ENCODE results near the gene CHPT1.
"Not testable (repeated sequence)": the region's sequence is repeated elsewhere in the genome, so short reads cannot be mapped to it uniquely, and the experiment has no call there.

CHPT1 gene

DNA sequence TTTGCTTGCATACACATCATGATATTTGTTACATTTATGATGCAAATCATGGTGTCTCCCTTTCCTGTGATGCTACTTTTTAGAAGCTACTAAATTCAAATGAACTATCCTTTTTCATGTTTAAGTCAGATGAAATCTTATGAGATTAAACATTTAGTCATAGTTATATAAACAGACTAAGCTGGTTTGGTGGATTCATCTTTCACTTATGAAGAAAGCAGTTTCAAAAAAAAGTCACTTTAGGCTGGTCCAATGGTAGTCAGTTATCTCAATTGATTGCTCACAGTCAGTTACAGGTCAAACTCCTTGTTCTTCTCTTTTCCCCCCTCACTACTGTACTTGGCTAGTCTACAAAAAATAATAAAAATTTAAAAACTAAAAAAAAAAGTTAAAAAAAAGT is 22.1 kb downstream of the CHPT1 start:
- no peak for DNase-seq

DNA sequence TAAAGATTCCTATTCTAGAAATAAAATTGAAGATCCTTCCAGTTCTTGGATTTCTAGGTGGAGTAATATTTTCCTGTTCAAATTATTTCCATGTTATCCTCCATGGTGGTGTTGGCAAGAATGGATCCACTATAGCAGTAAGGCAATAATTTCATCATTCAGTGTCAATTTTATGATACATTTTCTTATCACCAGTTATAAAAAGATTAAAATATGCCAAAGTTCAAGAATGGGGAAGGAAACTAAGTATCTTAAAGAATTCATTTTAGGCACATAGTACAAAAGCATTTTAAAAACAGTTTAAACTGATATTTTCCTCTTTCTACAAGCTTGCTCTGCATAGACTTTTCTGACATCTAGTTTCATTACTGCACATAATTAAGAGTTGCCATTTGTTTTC is 22.7 kb downstream of the CHPT1 start:
- DNase-seq: no peak

DNA sequence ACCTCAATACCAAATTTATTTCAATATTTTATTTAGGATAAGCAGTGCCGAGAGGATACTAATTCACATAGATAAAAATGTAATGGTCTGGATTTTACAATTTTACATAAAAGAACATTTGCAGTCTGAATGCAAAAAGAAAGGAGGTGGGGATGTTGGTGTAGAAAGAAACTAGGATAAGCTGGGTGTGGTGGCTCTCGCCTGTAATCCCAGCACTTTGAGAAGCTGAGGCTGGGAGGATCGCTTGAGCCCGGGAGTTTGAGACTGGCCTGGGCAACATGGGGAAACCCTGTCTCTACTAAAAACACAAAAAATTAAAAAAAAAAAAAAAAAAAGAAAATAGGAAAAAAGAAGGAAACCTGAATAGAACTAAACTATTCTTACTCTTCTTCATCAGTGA is 25.0 kb downstream of the CHPT1 start:
- no peak for DNase-seq

DNA sequence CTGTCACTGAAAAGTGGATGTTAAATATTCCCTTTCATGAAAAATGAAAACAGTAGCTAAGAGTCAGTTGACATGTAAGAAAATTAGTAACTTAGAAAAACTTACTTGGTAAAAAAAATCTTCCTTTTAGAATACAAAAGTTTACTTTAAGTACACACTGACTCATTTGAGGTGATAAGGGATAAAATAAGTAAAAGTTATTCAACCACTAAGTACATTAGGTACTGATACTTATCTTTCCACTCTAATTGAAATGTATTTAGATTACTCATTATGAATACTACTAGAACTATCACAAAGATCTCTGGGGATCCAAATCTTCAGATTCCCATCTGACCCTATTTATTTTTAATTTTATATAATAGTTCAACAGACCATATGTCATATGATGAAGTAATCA is 29.7 kb downstream of the CHPT1 start:
- DNase-seq: no peak

DNA sequence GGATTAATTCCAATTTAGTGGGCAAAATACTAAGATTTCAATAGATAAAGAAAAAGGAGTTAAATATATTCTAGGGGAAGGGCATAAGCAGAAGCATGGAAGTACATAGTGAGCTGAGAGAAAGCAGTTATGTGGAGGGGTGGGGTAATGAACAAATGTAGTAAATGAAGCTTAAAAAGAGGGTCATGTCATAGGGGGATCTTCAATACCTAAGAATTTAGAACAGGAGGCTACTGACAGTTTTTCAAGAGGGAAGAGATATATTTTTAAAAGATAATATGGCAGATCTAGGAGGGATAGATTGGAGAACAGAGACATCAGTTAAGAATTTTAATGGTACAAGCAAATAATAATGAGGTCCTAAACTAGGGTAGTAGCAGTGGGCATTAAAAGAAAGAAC is 32.4 kb downstream of the CHPT1 start:
- DNase-seq: no peak

DNA sequence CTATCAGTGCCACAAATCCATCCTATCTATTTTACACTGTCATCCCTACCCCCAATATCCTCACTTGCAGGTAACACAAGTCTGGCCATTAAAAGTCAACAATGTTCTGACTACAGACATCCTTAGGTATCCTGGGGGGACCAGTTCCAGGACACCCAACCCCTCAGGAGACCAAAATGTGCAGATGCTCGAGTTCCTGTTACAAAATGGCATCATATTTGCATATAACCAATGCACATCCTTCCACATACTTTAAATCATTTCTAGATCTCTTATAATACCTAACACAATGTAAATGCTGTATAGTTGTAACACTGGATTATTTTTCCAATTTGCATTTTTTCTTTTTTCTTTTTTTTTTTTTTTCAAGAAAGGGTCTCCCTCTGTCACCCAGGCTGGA is 34.9 kb downstream of the CHPT1 start:
- DNase-seq: no peak

DNA sequence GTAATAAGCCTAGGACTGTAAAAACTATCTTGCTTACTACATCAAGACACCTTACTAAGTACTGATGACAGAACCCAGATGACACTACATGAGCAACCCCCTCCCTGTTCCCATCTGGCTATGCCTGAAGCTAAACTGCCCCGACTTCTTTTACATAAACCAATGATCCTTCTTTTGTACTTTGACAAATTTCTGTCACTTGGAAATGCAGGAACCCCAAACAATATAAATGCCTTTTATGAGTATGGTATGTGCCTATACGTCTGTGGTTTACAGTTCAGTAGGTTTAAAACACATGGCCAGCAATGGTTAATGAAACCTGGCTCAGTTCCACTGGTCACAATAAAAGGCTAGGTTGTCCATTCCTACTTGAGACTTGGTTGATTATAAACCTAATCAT is 35.7 kb downstream of the CHPT1 start:
- DNase-seq: no peak

DNA sequence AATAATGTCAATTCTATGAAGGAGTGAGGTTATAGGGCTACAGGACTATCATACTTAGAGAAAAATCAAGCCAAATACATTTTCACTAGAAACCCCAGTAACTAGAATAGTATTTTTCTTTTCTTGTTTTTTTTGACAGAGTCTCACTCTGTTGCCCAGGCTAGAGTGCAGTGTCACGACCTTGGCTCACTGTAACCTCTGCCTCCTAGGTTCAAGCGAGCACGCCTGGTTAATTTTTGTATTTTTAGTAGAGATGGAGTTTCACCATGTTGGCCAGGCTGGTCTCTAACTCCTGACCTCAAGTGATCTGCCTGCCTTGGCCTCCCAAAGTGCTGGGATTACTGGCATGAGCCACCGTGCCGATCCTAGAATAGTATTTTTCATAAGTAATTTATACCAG is 37.0 kb downstream of the CHPT1 start:
- DNase-seq: not testable (repeated sequence)

DNA sequence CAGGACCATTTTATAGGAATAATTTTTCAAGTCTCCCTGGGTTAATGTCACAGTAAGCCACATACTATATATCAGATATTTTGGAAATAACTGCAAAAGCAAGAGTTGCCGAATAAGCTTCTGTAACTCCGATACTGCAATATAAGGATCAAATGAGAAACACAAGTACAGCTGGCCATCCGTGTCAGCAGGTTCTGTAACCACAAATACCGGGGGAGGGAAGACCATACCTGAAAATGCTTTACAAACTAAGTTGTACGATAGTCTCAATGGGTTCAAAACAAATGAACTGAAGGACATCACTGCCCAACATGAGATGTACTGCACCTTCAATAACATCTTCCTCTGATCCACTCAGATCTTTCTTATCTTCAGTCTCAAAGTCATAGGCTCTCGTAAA is 40.0 kb downstream of the CHPT1 start:
- DNase-seq: no peak

DNA sequence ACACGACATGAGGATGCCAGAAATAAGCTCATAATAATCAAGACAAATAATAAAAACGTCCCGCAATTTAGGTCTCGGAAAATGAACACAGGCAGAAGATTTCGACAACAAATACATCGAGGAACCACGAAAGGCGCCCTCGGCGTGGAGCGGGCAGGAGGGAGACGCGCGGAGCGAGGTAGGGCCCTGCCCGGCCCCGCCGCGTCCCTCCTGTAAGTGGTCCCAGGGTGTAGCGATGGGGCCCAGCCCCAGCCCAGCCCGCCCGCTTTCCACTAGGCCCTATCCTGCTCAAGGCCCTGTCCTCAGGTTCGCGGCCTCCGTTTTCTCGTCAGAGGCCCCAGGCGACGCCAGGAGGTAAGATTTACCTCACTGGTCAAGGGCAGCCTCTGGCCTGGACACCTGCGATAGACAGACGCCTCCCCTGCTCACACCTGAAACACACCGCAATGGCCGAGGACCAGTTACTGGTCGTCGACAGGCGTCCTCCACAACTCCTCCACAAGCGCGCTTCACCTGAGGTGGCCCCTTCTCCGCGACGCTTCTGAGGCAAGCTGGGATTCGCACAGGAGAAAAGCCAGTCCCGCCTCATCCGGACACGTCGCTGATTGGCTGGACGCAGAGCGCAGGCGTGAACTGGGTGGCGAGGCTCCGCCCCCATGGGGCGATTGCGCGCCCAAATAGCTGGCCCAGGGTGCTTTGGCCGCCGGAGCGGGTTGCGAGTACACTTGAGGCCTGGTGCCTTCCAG is 41.7 kb downstream of the CHPT1 start, which contains the start of gene SYCP3:
Gene SYCP3 (minus strand): TSS at position 543 of the 746 bp plus-strand sequence. CDS start 1,527 bp downstream, outside the sequence.
- DNase-seq: no peak

DNA sequence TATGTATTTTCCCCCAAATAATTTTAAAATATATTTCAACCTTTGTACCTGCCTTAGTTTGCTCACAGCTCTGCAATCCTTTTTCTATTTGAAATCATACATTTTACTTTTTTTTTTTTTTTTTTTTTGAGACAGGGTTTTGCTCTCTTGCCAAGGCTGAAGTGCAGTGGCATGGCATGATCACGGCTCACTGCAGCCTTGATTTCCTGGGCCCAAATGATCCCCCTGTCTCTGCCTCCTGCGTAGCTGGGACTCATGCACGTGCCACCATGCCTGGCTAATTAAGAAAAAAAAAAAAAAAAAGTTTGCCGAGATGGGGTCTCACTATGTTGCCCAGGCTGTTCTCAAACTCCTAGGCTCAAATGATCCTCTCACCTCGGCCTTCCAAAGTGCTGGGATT is 43.1 kb downstream of the CHPT1 start:
- DNase-seq: no peak

DNA sequence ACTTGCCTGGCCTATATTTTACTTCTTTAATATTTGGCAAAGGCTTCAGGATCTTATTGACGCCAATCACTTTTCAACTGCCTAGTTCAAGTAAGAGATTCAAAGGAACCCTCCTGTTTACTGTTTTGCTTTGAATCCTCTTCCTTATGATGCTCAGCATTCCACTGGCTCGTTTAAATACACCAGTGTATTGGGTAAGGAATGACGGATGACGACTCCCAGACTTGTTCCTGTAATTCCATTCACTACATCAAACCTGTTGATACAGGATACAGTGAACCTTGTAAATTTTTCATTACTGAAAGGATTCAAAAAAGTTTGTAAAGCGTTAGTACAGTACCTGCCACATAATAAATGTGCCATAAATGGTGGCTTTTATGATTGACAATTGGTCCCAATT is 43.5 kb downstream of the CHPT1 start:
- no peak for DNase-seq

DNA sequence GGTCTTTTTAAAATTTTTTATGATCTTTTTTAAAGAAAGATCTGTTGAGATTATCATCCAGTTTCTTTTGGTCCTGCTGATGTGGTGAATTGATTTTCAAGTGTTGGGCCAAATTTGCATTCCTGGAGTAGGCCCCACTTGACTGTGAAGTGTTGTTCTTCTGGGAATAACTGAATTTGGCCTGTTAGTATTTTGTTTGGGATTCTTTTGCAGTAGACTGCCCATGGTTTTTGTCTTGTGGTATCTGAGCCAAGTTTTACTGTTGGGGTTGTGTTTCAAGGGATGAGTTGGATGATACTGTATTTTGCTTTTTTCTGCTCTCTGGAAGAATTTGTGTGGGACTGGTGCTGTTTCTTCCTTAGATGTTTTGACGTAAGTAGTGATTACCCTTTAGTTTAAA is 45.8 kb downstream of the CHPT1 start:
- DNase-seq: no peak

DNA sequence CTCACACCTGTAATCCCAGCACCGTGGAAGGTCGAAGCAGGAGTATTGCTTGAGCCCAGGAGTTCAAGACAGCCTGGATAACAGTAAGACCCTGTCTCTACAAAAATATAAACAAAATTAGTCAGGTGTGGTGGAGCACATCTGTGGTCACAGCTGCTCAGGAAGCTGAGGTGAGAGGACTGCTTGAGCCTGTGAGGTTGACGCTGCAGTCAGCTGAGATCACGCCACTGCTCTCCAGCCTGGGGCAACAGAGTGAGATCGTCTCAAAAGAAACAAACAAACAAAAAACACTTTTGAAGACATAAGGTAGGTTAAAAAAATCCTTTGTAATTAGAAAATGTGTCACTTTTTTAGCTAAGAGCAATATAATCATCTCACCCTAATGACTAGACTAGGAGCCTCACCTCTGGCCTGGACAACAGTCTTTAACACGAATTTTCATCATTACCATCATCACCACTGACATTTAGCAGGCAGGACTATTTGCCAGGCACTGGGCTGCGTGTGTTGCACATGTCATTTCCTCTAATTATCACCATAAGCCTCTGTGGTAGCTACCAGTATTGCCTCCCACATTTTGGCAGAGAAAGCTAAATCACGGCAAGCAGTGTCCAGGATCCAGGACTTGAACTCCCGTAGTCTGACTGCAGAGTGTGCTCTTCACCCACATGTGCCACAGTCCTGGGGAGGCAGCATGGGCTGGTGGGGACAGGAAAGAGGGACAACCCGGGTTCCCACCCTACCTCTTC is 46.5 kb downstream of the CHPT1 start:
- DNase-seq: no peak

DNA sequence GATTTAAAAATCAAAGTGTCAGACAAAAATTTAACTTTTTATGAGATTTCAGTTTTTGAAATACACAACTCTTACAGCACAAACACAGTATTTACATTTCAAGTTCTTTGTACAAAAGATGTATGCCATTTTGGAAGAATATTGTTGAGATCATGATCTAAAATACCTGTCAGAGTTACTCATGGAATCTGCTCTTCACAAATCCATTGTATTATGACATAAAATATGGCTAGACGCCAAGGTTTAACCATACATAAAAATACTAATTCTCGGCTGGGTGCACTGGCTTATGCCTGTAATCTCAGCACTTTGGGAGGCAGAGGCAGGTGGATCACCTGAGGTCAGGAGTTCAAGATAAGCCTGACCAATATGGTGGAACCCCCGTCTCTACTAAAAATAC is 48.0 kb downstream of the CHPT1 start:
- no peak for DNase-seq

DNA sequence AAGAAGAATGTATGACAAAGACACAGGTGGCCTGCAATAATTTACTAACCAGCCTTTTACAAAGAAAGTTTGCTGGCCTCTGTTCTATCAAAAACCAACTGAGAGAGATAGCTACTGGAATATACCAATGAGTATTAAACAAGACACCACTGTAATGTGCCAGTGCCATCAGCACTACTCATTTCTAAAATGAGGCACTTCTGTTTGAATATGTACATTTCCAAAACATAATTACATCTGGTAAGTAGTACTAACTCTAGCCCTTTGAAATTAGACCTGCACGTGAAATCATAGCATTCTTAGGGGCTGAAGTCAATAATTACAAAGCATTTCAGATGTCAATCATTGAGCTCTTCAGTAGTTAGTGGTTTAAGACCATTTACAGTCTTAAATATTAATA is 48.8 kb downstream of the CHPT1 start:
- no peak for DNase-seq

DNA sequence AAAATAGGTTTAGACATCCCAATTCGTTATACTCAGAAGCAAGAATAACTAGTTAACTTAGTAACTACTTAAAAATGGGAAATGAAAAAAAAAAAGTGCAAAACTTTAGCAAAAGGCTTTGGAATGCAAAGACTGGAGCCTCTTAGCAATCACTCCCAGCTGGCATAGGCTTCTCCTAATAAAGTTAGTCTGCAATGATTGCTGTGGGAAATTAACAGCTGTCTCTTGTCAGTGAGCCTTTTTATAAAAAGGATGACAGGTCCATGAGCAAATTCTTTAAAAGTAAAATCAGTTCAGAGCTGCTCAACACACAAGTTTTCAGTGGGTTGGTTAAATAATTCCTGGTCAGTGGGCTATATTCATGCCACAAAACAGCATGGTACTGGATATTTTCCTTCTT is 49.2 kb downstream of the CHPT1 start:
- no peak for DNase-seq

DNA sequence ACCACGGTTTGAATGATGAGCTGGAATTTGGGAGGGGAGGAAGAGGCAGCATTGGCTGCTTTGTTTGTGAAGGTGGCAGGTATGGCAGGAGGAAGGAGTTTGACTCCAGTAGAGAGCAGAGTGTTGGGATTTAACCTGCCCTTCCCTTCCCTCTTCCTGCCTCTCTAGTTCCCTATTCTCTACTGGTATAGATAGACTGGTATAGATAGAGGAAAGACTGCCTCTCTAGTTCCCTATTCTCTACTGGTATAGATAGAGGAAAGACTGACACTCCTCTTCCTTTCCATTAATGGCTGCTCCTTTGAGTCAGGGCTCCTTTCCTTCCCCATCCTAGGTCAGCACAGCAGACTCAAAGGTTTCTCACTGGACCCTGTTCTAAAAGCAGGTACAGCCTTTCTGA is 50.3 kb downstream of the CHPT1 start:
- DNase-seq: no peak

DNA sequence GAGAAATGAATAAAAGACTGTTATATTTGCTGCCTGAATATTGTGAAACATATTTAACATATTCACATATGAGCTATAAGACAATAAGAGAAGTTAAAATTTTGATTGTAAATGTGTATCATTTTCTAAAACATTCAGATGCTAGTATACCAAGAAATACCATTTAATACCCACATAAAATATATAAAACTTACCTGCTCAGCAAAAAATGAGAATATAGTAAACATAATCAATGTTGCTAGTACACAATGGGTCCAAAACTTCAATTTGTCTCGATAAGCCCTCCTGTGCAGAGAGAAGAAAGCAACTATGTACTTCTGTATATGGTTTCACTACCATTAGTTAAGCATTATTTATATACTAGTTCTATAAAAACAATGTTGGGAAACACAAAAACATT is 51.5 kb downstream of the CHPT1 start:
- no peak for DNase-seq

DNA sequence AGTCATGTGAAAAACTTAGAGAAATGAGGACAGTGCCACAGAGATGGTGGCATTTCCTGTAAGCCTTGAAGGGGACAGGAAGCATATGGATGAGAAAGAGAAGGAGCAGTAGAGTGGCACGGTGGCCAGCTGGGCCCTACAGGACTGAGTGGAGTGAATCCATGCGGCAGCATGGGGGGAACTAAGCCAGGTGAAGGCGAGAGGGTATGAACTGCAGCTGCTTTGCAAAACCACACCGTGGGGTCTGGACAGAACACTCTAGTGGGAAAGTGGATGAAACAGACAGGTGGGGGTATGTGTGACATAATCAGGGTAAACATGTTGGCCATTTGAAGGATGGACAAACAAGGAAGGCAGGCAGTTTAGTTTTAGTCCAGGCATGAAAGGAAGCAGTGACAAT is 52.2 kb downstream of the CHPT1 start:
- no peak for DNase-seq

DNA sequence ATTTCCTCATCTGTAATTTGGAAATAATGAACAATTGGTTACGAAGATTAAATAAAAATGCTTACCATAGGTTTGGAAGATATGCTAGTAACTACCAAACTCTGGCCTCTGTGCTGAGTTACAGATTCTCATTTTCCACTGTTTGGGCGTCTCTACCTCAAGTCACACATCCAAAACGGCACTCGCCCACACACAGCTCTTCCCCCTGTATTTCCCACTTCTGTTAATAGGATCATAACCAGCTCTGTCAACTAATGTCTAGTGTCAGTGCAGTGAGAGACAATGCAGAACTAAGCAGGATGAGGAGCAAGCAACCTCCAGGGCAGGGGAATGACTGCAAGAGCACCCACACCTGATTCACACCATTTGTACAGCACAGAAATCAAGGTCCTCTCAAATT is 52.7 kb downstream of the CHPT1 start:
- DNase-seq: peak in 2 of 56 donors; percentile 7 to 15

DNA sequence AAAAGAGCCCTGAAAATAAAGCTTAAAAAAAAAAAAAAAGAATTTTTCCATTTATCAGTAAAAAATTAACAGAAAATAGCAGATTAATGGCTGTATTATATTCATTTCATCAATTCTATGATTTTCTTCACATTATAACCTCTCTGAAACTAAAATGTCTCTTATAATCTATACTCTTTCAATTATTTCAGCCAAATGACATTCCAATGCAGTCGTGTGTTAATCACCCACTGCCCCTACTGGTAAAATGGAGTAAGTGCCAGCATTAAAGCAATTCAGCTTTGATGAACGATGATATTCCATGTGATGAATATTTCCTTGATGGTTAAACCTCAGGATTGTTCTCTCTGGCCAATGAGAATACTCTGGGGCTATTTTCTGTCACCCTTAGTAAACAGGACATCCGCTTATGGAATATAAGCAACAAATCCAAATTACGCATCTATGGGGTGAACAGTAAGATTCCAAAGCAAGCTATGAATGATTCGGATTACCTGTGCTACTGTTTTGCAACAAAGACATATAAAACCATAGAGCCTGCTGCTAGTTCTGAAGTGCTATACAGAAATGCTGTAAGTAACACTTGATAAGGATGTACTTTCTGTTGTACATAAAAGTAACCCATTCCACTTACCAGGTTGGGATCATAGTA is 62.1 kb downstream of the CHPT1 start:
- DNase-seq: no peak

DNA sequence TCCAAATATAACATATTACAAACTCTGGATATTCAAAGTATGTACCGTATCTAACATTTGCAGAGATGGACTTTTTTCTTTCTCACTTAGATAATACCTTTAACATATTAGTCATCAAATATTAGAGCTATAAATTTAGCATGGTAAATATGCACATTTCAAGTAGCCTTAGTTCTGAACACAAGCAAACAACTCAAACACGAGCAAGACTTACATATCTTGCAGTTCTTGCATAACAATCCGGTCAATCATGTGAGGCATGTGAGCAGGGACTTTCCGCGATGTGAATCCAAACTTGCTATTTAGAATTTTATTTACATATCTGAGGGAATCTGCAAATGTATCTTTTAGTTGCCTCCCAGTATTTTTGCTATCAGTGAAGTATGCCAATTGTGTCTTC is 63.9 kb downstream of the CHPT1 start:
- no peak for DNase-seq
